ENCODE results near the gene SLC44A1. TPM values are rescaled to one million over a fixed set of nuclear protein-coding genes. Genes with fewer than 3 reads are reported as not detected.

SLC44A1 gene
- total RNA-seq, 1 donor from 2014 or later = 9.6 TPM

GRCh38 chr9:105360344-105360743 is 115.9 kb downstream of the SLC44A1 start:
- Mint-ChIP-seq H3K27ac (ENCODE audit: unreplicated experiment) (no peak overlapping the region), H3K36me3 (ENCODE audit: unreplicated experiment) (no peaks in the 10 kb centered on the region), H3K4me1 (ENCODE audit: low read depth, unreplicated experiment) (no peaks in the 10 kb centered on the region), H3K9me3 (ENCODE audit: unreplicated experiment) (no peaks in the 10 kb centered on the region), H3K4me3 (ENCODE audit: unreplicated experiment) (no peak overlapping the region), H3K27me3 (ENCODE audit: unreplicated experiment) (no peaks in the 10 kb centered on the region)
- TF ChIP-seq CTCF (IDR thresholded peaks at IDR 0.05; ENCODE audit: partially characterized antibody, unreplicated experiment) = no peak
- no peak for DNase-seq

DNA sequence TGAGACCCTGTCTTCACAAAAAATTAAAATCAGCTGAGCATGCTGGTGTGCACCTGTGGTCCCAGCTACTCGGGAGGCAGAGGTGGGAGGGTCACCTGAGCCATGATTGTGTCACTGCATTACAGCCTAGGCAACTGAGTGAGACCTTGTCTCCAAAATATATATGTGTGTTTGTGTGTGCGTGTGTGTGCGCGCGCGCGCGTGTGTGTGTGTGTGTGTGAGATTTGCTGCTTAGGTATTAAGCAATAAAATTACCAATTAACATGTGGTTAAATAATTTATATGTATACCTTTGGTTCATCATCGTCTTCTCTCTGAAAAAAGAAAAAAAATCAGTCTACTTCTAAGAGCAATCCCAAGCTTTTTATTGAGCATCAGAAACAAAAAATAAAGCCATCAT is 117.4 kb downstream of the SLC44A1 start:
- H3K27me3 Mint-ChIP-seq (ENCODE audit: unreplicated experiment) = no peaks in the 10 kb centered on the region
- H3K36me3 Mint-ChIP-seq (ENCODE audit: unreplicated experiment) = no peaks in the 10 kb centered on the region
- no peaks in the 10 kb centered on the region for H3K9me3 Mint-ChIP-seq (ENCODE audit: unreplicated experiment)
- DNase-seq = no peak
- H3K27ac Mint-ChIP-seq (ENCODE audit: unreplicated experiment) = no peak overlapping the region
- no peaks in the 10 kb centered on the region for H3K4me1 Mint-ChIP-seq (ENCODE audit: low read depth, unreplicated experiment)
- no peak overlapping the region for H3K4me3 Mint-ChIP-seq (ENCODE audit: unreplicated experiment)
- TF ChIP-seq CTCF (IDR thresholded peaks at IDR 0.05; ENCODE audit: partially characterized antibody, unreplicated experiment) = no peak

- TF ChIP-seq CTCF (IDR thresholded peaks at IDR 0.05; ENCODE audit: partially characterized antibody, unreplicated experiment) = no peak
- Mint-ChIP-seq H3K9me3 (ENCODE audit: unreplicated experiment) (no peaks in the 10 kb centered on the region), H3K36me3 (ENCODE audit: unreplicated experiment) (no peaks in the 10 kb centered on the region), H3K4me1 (ENCODE audit: low read depth, unreplicated experiment) (no peaks in the 10 kb centered on the region), H3K4me3 (ENCODE audit: unreplicated experiment) (no peak overlapping the region), H3K27me3 (ENCODE audit: unreplicated experiment) (no peaks in the 10 kb centered on the region), H3K27ac (ENCODE audit: unreplicated experiment) (no peak overlapping the region)
- DNase-seq = no peak
Measured at GRCh38 chr9:105362470-105362869, 118.0 kb downstream of the SLC44A1 start.

GRCh38 chr9:105363837-105364236 is 119.4 kb downstream of the SLC44A1 start:
- no peak for TF ChIP-seq CTCF (IDR thresholded peaks at IDR 0.05; ENCODE audit: partially characterized antibody, unreplicated experiment)
- H3K27me3 Mint-ChIP-seq (ENCODE audit: unreplicated experiment) = no peaks in the 10 kb centered on the region
- no peak for DNase-seq
- H3K4me1 Mint-ChIP-seq (ENCODE audit: low read depth, unreplicated experiment) = no peaks in the 10 kb centered on the region
- no peak overlapping the region for H3K27ac Mint-ChIP-seq (ENCODE audit: unreplicated experiment)
- no peaks in the 10 kb centered on the region for H3K36me3 Mint-ChIP-seq (ENCODE audit: unreplicated experiment)
- H3K4me3 Mint-ChIP-seq (ENCODE audit: unreplicated experiment) = no peak overlapping the region
- no peaks in the 10 kb centered on the region for H3K9me3 Mint-ChIP-seq (ENCODE audit: unreplicated experiment)

DNA sequence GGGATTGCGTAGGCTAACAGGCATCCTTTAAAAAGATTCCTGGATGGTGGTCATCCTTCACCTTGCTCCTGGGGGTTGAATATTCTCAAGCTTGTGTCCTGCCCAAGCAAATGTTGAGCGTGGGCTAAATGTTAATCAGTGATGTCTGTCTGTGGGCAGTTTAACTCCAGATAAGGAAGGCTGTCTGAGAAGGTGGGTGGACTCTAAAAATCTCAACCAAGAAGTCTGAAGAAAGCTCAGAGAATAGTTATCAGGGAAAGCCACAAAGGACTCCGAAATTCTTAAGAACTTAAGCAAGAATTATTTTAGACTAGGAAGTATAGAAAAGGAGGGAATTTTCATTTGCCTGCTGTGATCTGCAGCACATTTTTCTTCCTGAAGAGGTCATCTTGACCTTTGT is 125.5 kb downstream of the SLC44A1 start:
- no peak overlapping the region for H3K4me3 Mint-ChIP-seq (ENCODE audit: unreplicated experiment)
- DNase-seq = no peak
- no peaks in the 10 kb centered on the region for H3K9me3 Mint-ChIP-seq (ENCODE audit: unreplicated experiment)
- H3K27me3 Mint-ChIP-seq (ENCODE audit: unreplicated experiment) = no peaks in the 10 kb centered on the region
- H3K27ac Mint-ChIP-seq (ENCODE audit: unreplicated experiment) = no peak overlapping the region
- no peaks in the 10 kb centered on the region for H3K36me3 Mint-ChIP-seq (ENCODE audit: unreplicated experiment)
- H3K4me1 Mint-ChIP-seq (ENCODE audit: low read depth, unreplicated experiment) = peaks cover 8% of the 10 kb centered on the region
- no peak for TF ChIP-seq CTCF (IDR thresholded peaks at IDR 0.05; ENCODE audit: partially characterized antibody, unreplicated experiment)

Data from glutamatergic neuron (in vitro differentiated cells).